A204.1 (cell line): ENCODE measurements around the gene SUSD2.
"Not testable (repeated sequence)": the region's sequence is repeated elsewhere in the genome, so short reads cannot be mapped to it uniquely, and the experiment has no call there.

Experiments used
- FAIRE-seq: peaks from 2 replicates; lab custom pipeline; 2012; peaks lifted over from hg19 to GRCh38; lab: Jason Lieb, UNC

Gene SUSD2

GRCh38 chr22:24176040-24176439, 5.2 kb upstream of the SUSD2 start:
- no peak for FAIRE-seq

GRCh38 chr22:24176630-24177029, 4.7 kb upstream of the SUSD2 start:
- no peak for FAIRE-seq

- no peak for FAIRE-seq
These were observed 4.2 kb upstream of the SUSD2 start for GRCh38 chr22:24177045-24177444.

- FAIRE-seq = no peak
These were observed 3.8 kb upstream of the SUSD2 start for GRCh38 chr22:24177456-24177855.

- no peak for FAIRE-seq
These were observed 3.3 kb upstream of the SUSD2 start for GRCh38 chr22:24178021-24178431.

- FAIRE-seq = no peak
These were observed 2.5 kb upstream of the SUSD2 start for GRCh38 chr22:24178502-24179440.

GRCh38 chr22:24179478-24180210, 1.6 kb upstream of the SUSD2 start:
- FAIRE-seq = no peak

GRCh38 chr22:24180316-24181087, 785 bp upstream of the SUSD2 start:
- FAIRE-seq = no peak

- FAIRE-seq = no peak
These were observed 961 bp downstream of the SUSD2 start for GRCh38 chr22:24181996-24182899.

GRCh38 chr22:24182900-24183246, 1.6 kb downstream of the SUSD2 start:
- not testable (repeated sequence) for FAIRE-seq

GRCh38 chr22:24183321-24184031, 2.2 kb downstream of the SUSD2 start:
- no peak for FAIRE-seq

- FAIRE-seq = no peak
These were observed 2.9 kb downstream of the SUSD2 start for GRCh38 chr22:24184057-24184798.

- no peak for FAIRE-seq
These were observed 3.8 kb downstream of the SUSD2 start for GRCh38 chr22:24185001-24185500.

- FAIRE-seq = no peak
These were observed 4.4 kb downstream of the SUSD2 start for GRCh38 chr22:24185501-24186351.

- no peak for FAIRE-seq
These were observed 5.1 kb downstream of the SUSD2 start for GRCh38 chr22:24186352-24186740.

- FAIRE-seq = no peak
These were observed 5.8 kb downstream of the SUSD2 start for GRCh38 chr22:24186892-24187670.

GRCh38 chr22:24187731-24188644, 6.7 kb downstream of the SUSD2 start:
- FAIRE-seq = no peak
